Measurements from ENCODE around the gene WDFY4.

Gene WDFY4

GRCh38 chr10:48978318-48978717, 293.6 kb downstream of the WDFY4 start:
- DNase-seq (ENCODE audit: low read depth in 1 of 2, low spot score in 1 of 2) = no peak

GRCh38 chr10:48981310-48981907, 296.7 kb downstream of the WDFY4 start:
- DNase-seq (ENCODE audit: low read depth in 1 of 2, low spot score in 1 of 2) = peak; percentile 2 to 6

GRCh38 chr10:48982584-48982983, 297.9 kb downstream of the WDFY4 start:
- no peak for DNase-seq (ENCODE audit: low read depth in 1 of 2, low spot score in 1 of 2)

GRCh38 chr10:48983648-48984351, 299.1 kb downstream of the WDFY4 start:
- no peak for DNase-seq (ENCODE audit: low read depth in 1 of 2, low spot score in 1 of 2)

GRCh38 chr10:48985621-48986158, 301.0 kb downstream of the WDFY4 start:
- DNase-seq (ENCODE audit: low read depth in 1 of 2, low spot score in 1 of 2) = no peak

- no peak for DNase-seq (ENCODE audit: low read depth in 1 of 2, low spot score in 1 of 2)
Measured at GRCh38 chr10:48990226-48990625, 305.6 kb downstream of the WDFY4 start.

GRCh38 chr10:48993627-48994026, 309.0 kb downstream of the WDFY4 start:
- DNase-seq (ENCODE audit: low read depth in 1 of 2, low spot score in 1 of 2) = no peak

- no peak for DNase-seq (ENCODE audit: low read depth in 1 of 2, low spot score in 1 of 2)
Measured at GRCh38 chr10:48996329-48996728, 311.7 kb downstream of the WDFY4 start.

GRCh38 chr10:48999346-48999745, 314.7 kb downstream of the WDFY4 start:
- DNase-seq (ENCODE audit: low read depth in 1 of 2, low spot score in 1 of 2) = no peak

GRCh38 chr10:49000437-49001398, 316.0 kb downstream of the WDFY4 start:
- no peak for DNase-seq (ENCODE audit: low read depth in 1 of 2, low spot score in 1 of 2)

GRCh38 chr10:49001402-49001801, 316.7 kb downstream of the WDFY4 start:
- DNase-seq (ENCODE audit: low read depth in 1 of 2, low spot score in 1 of 2) = no peak

GRCh38 chr10:49001870-49002672, 317.4 kb downstream of the WDFY4 start:
- DNase-seq (ENCODE audit: low read depth in 1 of 2, low spot score in 1 of 2) = no peak

- DNase-seq (ENCODE audit: low read depth in 1 of 2, low spot score in 1 of 2) = no peak
Measured at GRCh38 chr10:49005270-49005669, 320.6 kb downstream of the WDFY4 start.

GRCh38 chr10:49007129-49007528, 322.5 kb downstream of the WDFY4 start:
- DNase-seq (ENCODE audit: low read depth in 1 of 2, low spot score in 1 of 2) = no peak

GRCh38 chr10:49008091-49008490, 323.4 kb downstream of the WDFY4 start:
- no peak for DNase-seq (ENCODE audit: low read depth in 1 of 2, low spot score in 1 of 2)

GRCh38 chr10:49008505-49009198, 324.0 kb downstream of the WDFY4 start:
- no peak for DNase-seq (ENCODE audit: low read depth in 1 of 2, low spot score in 1 of 2)

GRCh38 chr10:49009199-49009979, 324.7 kb downstream of the WDFY4 start:
- no peak for DNase-seq (ENCODE audit: low read depth in 1 of 2, low spot score in 1 of 2)

- DNase-seq (ENCODE audit: low read depth in 1 of 2, low spot score in 1 of 2) = no peak
Measured at GRCh38 chr10:49010295-49010694, 325.6 kb downstream of the WDFY4 start.

GRCh38 chr10:49010865-49011264, 326.2 kb downstream of the WDFY4 start:
- no peak for DNase-seq (ENCODE audit: low read depth in 1 of 2, low spot score in 1 of 2)

All from activated CD4-positive, alpha-beta T cell treated with anti-CD3 and anti-CD28 coated beads, Interleukin-2, amount 50 U/mL, for 24 hours (primary cell).